ENCODE measurements around the gene ROR1.
A peak's percentile ranks its signal among the peaks of the same experiment; 100 is the strongest.

ROR1 gene

GRCh38 chr1:64147045-64147724 lies 373.4 kb downstream of the ROR1 start:
- H3K9ac ChIP-seq (ENCODE audit: low read length), result no peak overlapping the region
- peaks cover 14% of the 10 kb centered on the region for H3K4me1 ChIP-seq (ENCODE audit: low read length)
- no peak overlapping the region for H2AFZ ChIP-seq (ENCODE audit: low read length)
- H4K20me1 ChIP-seq (ENCODE audit: insufficient read depth, low read length), result no peaks in the 10 kb centered on the region
- no peaks in the 10 kb centered on the region for H3F3A ChIP-seq (ENCODE audit: insufficient read depth, low read length)
- H3K27ac ChIP-seq (ENCODE audit: low read length), result no peak overlapping the region
- no peak for TF ChIP-seq CTCF (IDR thresholded peaks at IDR 0.05; ENCODE audit: low read length)
- TF ChIP-seq EZH2 (optimal IDR thresholded peaks at IDR 0.05; ENCODE audit: low read depth, low read length), result no peak
- no peak for TF ChIP-seq EZH2phosphoT487 (IDR thresholded peaks at IDR 0.05; ENCODE audit: low read length)
- no peaks in the 10 kb centered on the region for H3K27me3 ChIP-seq (replicated peaks; ENCODE audit: insufficient read depth, low read length)
- no peak for DNase-seq
- no peaks in the 10 kb centered on the region for H3K79me2 ChIP-seq (ENCODE audit: low read length)
- no peaks in the 10 kb centered on the region for H3K9me2 ChIP-seq (replicated peaks; ENCODE audit: insufficient read depth, low read length)
- no peaks in the 10 kb centered on the region for H3K9me3 ChIP-seq (replicated peaks; ENCODE audit: insufficient read depth, low read length)
- no peaks in the 10 kb centered on the region for H3K36me3 ChIP-seq (replicated peaks; ENCODE audit: insufficient read depth, low read length)
- no peak overlapping the region for H3K4me2 ChIP-seq (ENCODE audit: low read depth, low read length)
- H3K4me3 ChIP-seq (ENCODE audit: low read length), result no peak overlapping the region

- Histone ChIP-seq H3K36me3 (replicated peaks; ENCODE audit: insufficient read depth, low read length) (no peaks in the 10 kb centered on the region), H3K4me3 (ENCODE audit: low read length) (no peak overlapping the region)
Measured at GRCh38 chr1:64147759-64148158, 373.9 kb downstream of the ROR1 start.

GRCh38 chr1:64150266-64150665 lies 376.4 kb downstream of the ROR1 start:
- no peaks in the 10 kb centered on the region for H3K36me3 ChIP-seq (replicated peaks; ENCODE audit: insufficient read depth, low read length)
- H3K9me3 ChIP-seq (replicated peaks; ENCODE audit: insufficient read depth, low read length), result no peaks in the 10 kb centered on the region
- H3K27me3 ChIP-seq (replicated peaks; ENCODE audit: insufficient read depth, low read length), result no peaks in the 10 kb centered on the region
- H3K9me2 ChIP-seq (replicated peaks; ENCODE audit: insufficient read depth, low read length), result no peaks in the 10 kb centered on the region
- H3K79me2 ChIP-seq (ENCODE audit: low read length), result no peaks in the 10 kb centered on the region
- H3K4me3 ChIP-seq (ENCODE audit: low read length), result no peak overlapping the region
- DNase-seq, result peak; percentile 12
- peaks cover 18% of the 10 kb centered on the region for H3K4me1 ChIP-seq (ENCODE audit: low read length)
- no peak overlapping the region for H3K9ac ChIP-seq (ENCODE audit: low read length)
- TF ChIP-seq CTCF (IDR thresholded peaks at IDR 0.05; ENCODE audit: low read length) (no peak), EZH2 (optimal IDR thresholded peaks at IDR 0.05; ENCODE audit: low read depth, low read length) (no peak), EZH2phosphoT487 (IDR thresholded peaks at IDR 0.05; ENCODE audit: low read length) (no peak)
- no peaks in the 10 kb centered on the region for H4K20me1 ChIP-seq (ENCODE audit: insufficient read depth, low read length)
- no peaks in the 10 kb centered on the region for H3F3A ChIP-seq (ENCODE audit: insufficient read depth, low read length)
- H3K4me2 ChIP-seq (ENCODE audit: low read depth, low read length), result peak overlapping the region; percentile 24; the same call in 1 of the 2 replicates
- H3K27ac ChIP-seq (ENCODE audit: low read length), result no peak overlapping the region
- H2AFZ ChIP-seq (ENCODE audit: low read length), result peak overlapping the region; percentile 28; the same call in 1 of the 2 replicates

More at GRCh38 chr1:64147759-64148158, 373.9 kb downstream of the ROR1 start:
- H3K9ac ChIP-seq (ENCODE audit: low read length), result no peak overlapping the region
- H3K27me3 ChIP-seq (replicated peaks; ENCODE audit: insufficient read depth, low read length), result no peaks in the 10 kb centered on the region
- no peaks in the 10 kb centered on the region for H4K20me1 ChIP-seq (ENCODE audit: insufficient read depth, low read length)
- H3K9me3 ChIP-seq (replicated peaks; ENCODE audit: insufficient read depth, low read length), result no peaks in the 10 kb centered on the region
- no peaks in the 10 kb centered on the region for H3K79me2 ChIP-seq (ENCODE audit: low read length)
- peaks cover 14% of the 10 kb centered on the region for H3K4me1 ChIP-seq (ENCODE audit: low read length)
- H2AFZ ChIP-seq (ENCODE audit: low read length), result no peak overlapping the region
- H3F3A ChIP-seq (ENCODE audit: insufficient read depth, low read length), result no peaks in the 10 kb centered on the region
- TF ChIP-seq EZH2 (optimal IDR thresholded peaks at IDR 0.05; ENCODE audit: low read depth, low read length) (no peak), CTCF (IDR thresholded peaks at IDR 0.05; ENCODE audit: low read length) (no peak), EZH2phosphoT487 (IDR thresholded peaks at IDR 0.05; ENCODE audit: low read length) (no peak)
- no peaks in the 10 kb centered on the region for H3K9me2 ChIP-seq (replicated peaks; ENCODE audit: insufficient read depth, low read length)
- no peak overlapping the region for H3K4me2 ChIP-seq (ENCODE audit: low read depth, low read length)
- no peak for DNase-seq
- H3K27ac ChIP-seq (ENCODE audit: low read length), result no peak overlapping the region
